GM19035 (cell line): ENCODE results near the gene SMIM44.
"Not testable (repeated sequence)": the region's sequence is repeated elsewhere in the genome, so short reads cannot be mapped to it uniquely, and the experiment has no call there.

ENCODE experiments used
- ATAC-seq: cut with Tn5 transposase; IDR thresholded peaks from one replicate; pipeline ENCODE4 v1.9.1; 2021; ENCODE audit not compliant: unreplicated experiment

Gene SMIM44

DNA sequence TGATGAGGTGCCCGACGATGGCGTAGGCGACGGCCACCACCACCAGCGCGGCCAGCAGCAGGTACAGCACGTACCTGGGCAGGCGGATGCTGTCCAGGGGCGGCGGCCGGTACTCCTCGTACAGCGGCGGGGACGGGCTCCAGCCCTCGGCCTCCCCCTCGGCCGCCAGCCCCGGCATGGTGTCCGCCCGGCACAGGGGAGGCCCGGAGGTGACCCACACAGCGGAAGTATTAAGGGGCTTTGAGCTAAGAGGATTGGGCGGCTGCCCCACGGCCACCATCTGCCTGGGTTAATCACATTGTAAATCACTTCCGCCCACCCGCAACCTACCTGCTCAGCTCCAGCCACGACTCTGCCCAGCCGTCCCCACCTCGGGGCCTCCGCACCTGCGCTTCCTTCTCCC lies at the start of gene SMIM44:
Gene SMIM44, minus strand, starts transcription at position 216 of the 403 bp plus-strand sequence. Its CDS starts 38 bp downstream, at position 178.
- no peak for ATAC-seq

DNA sequence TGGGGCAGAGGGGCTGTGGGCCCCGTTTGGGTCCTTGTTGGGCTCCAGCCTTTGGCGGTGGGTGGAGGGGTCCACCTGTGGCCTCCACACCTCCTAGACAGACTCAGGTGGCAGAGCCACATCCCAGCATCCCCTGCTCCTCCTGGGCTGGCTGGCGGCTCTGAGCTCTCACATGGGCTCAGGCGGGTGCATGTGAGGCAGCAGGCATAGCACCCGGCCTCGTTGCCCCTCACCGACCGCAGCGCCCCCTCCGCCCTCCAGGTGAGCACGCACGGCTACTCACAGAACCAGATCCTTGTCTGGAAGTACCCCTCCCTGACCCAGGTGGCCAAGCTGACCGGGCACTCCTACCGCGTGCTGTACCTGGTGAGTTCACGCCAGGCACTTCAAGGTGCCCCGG lies 49.8 kb upstream of the SMIM44 start:
- no peak for ATAC-seq

GRCh38 chr19:3532154-3532786 lies 49.0 kb upstream of the SMIM44 start:
- ATAC-seq, result no peak

- ATAC-seq, result no peak
Observed at GRCh38 chr19:3531716-3532115, 48.5 kb upstream of the SMIM44 start.

DNA sequence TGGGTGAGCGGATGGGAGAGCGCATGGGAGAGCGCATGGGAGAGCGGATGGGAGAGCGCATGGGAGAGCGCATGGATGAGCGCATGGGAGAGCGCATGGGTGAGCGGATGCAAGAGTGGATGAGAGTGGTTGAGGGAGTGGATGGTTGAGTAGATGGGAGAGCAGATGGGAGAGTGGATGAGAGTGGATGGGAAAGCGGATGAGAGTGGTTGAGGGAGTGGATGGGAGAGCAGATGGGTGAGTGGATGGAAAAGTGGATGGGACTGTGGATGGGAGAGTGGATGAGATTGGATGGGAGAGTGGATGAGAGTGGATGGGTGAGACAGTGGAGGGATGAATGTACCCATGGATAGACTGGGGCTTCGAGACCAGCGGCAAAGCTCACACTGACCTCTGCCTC lies 47.1 kb upstream of the SMIM44 start:
- ATAC-seq, result no peak

DNA sequence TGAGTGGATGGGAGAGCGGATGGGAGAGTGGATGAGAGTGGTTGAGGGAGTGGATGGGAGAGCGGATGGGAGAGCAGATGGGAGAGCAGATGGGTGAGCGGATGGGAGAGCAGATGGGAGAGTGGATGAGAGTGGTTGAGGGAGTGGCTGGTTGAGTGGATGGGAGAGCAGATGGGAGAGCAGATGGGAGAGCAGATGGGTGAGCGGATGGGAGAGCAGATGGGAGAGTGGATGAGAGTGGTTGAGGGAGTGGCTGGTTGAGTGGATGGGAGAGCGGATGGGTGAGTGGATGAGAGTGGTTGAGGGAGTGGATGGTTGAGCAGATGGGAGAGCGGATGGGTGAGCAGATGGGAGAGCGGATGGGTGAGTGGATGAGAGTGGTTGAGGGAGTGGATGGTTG lies 46.1 kb upstream of the SMIM44 start:
- ATAC-seq, result not testable (repeated sequence)

DNA sequence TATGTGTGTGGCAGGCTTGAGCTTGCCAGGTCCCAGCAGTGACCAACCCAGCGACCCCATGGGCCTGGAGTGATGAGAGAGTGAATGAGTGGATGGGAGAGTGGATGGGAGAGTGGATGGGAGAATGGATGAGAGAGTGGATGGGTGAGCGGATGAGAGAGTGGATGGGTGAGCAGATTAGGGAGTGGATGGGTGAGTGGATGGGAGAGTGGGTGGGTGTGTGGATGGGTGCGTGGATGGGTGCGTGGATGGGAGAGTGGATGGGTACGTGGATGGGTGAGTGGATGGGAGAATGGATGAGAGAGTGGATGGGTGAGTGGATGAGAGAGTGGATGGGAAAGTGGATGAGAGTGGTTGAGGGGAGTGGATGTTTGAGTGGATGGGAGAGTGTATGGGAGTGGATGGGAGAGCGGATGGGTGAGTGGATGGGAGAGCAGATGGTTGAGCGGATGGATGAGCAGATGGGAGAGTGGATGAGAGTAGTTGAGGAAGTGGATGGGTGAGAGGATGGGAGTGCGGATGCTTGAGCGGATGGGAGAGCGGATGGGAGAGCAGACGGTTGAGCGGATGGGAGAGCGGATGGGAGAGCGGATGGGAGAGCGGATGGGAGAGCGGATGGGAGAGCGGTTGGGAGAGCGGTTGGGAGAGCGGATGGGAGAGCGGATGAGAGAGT lies 45.4 kb upstream of the SMIM44 start:
- no peak for ATAC-seq

- ATAC-seq, result no peak
Observed at GRCh38 chr19:3528080-3528479, 44.8 kb upstream of the SMIM44 start.

DNA sequence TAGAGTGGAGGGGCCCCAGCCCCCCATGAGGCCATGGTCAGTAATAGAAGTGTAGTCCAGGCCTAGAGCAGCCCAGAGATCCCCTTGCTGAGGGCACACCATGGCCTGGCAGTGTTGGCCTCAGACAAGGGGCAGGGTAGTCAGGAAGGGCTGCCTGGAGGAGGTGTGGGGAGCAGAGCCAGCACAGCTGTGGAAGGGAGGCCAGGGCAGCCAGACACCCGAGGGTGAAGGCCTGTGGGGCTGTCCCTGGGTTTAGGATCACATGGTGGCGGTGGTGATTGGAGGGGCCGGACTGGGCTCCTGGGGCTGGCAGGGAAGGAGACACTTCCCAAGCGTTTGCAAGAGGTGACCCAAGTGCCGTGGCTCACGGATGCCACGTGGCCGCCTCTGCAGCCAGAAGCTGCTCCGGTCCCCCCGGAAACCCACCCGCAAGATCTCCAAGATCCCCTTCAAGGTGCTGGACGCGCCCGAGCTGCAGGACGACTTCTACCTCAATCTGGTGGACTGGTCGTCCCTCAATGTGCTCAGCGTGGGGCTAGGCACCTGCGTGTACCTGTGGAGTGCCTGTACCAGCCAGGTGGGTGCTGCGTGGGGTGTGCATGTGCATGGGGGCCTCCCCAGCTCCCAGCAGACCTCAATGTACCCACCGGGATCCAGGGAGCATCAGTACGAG lies 44.1 kb upstream of the SMIM44 start:
- no peak for ATAC-seq

DNA sequence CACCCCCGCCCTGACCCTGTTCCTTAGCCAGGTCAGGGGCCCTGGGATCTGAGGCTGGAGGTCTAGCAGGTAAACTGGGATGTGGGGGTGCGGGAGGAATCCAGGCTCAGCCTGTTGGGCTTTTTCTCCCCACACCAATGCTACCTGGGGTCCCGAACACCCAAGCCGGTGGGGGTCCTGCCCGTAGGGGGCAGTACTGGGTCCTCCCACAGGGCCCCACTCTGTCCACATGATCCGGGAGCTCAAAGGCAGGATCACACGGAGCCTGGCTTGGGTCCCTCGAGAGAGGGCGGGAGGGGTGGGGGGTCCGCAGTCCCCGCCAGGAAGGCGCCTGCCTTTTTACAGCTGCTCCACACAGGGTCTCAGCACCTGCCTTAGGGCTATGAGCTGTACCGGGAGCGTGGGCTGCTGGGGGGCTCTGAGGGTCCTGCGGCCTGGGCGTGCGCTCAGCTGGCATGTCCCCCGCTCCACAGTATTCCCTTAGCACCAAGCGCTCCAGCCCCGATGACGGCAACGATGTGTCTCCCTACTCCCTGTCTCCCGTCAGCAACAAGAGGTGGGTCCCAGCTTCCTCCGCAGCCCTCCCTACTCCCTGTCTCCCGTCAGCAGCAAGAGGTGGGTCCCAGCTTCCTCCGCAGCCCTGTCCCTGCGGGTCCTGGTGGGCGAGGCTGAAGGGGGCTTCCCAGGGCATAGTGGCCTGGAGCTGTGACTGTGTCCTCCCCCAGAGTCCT lies 43.4 kb upstream of the SMIM44 start:
- ATAC-seq, result no peak

GRCh38 chr19:3524904-3525451 lies 41.7 kb upstream of the SMIM44 start:
- ATAC-seq, result no peak

DNA sequence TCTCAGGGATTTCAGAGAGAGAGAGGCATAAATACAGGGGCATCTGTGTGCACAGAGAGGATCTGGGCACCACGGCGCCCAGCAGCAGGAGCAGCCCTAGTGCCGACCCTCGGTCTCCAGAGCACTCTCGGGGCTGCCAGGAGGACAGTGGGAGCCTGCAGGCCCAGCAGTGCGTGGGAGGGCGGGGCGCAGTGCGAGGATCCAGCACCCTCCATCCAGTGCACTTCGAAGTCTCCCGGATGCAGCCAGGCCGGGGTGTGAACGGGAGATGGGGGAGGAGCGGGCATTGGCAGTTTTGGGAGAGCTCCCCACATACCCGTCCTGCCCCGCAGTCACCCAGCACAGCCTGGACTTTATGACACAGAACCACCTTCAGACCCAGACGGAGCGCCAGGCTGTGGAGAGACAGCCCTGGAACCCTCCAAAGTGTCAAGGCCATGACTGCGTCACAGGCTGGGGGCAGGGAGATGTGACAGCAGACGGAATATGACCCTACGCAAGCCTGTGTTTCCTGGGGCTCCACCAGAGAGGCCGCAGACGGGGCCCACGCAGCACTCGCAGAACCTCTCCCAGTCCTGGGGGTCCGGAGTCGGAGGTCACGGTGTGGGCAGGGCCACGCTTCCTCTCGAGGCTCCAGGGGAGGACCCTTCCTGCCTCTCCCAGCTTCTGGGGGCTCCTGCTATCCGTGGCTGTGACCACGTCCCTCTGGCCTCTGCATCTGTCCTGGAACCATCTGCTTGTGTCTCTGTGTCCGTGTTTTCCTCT lies 41.0 kb upstream of the SMIM44 start:
- ATAC-seq, result no peak

DNA sequence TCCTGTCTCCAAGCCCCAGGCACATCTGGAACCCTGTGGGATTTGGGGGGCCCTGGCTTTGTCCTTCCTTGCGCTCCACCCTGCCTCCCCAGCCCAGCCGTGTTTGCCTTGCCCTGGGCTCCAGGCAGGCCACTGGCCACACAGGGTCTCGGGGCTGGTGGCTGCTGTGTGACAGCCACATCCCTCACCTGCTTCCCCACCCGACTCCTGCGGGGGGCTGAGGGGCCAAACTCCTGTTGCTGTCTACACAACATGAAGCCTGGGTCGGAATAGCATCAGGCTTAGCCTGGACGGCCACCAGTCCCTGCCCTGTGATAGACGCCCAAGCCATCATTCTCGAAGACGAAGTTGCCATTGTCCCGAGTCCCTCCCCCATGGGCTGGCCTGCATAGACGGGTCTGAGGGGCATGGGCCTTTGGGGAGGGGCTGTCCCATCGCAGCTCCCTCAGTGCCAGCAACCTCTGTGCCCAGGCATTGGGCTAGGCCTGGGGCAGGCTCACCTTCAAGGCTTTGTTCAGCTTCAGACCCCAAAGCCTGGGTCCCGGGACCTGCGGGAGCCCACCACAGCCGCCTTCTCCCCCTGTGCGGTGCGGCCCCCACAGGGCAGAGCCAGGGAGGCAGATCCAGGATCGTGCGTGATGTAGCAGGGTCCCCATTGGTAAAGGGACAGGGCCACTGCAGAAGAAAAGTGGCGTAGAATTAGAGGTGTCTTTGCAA lies 40.3 kb upstream of the SMIM44 start:
- ATAC-seq, result no peak

DNA sequence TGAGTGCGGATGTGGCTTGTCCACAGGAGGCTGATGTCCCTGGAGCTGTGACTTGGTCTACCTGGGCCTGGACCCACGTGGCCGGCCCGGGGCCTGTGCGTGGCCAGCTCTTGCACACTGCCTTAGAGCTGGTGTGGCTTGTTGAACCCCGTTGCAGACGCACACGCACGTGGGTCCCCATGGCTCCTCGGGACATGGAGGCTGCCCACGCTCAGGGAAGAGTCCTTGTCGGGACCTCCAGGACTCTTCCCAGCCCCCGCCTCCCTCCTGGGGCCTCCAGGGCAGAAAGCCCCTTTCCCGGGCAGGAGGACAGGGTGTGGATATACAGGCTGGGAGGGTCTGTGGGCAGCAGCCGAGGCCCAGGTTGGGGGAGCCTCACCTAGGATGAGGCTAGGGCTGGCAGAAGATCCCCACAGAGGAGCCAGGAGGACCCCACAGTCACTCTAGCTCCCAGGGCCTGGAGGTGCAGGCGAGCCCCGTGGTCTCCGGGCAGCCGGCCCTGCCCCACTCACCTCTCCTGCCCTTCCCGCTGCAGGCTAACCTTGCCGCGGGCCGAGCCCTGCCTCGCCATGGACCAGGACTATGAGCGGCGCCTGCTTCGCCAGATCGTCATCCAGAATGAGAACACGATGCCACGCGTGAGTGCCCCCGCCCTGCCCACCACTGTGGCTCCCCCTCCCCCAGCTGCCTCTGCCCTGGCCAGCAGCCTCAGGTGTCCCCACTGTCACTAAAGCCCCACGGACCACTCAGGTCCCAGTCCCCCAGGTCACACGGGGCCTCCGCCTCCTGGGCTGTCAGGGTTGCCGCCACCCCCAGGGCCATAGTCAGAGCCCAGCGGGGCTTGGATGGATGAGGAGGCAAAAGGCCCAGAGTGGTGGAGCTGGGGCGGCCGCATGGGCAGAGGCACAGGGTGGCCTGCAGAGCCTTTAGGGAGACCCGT lies 39.5 kb upstream of the SMIM44 start:
- no peak for ATAC-seq

DNA sequence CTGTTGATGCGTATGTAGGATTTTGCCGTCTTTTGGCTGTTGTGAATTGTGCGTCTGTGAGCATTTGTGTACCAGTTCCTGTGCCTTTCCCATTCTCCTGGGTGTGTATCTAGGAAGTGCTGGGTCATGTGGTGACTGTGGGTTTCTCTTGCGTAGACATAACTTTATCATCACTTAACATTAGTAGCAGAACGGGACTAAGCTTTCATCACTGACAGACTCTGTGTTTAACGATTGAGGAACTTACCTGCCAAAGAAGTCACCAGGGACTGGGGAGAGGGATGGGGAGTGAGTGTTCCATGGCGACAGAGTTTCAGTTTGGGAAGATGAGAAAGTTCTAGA lies 37.8 kb upstream of the SMIM44 start:
- ATAC-seq, result no peak

GRCh38 chr19:3520166-3521103 lies 37.2 kb upstream of the SMIM44 start:
- ATAC-seq, result no peak

DNA sequence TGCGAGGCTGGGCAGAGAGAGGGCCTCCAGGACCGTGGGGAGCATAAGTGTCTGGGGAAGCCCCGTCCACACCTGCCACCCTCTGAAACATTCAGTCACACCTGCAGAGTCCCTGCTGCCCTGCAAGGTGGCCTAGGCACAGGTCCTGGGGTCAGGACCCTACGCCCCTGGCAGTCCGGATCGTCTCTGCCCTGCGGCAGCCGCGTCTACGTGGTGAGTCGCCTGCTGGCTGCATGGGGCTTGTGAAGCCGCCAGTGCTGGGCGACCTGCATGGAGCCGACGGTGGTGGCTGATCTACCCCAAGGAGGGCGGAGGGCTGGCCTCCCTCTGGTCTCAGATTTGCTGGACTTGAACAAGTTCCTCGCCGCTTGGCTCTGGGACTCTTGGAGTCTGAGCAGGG lies 35.9 kb upstream of the SMIM44 start:
- ATAC-seq, result no peak

GRCh38 chr19:3518659-3519058 lies 35.4 kb upstream of the SMIM44 start:
- ATAC-seq, result no peak
